Neural cell (in vitro differentiated cells): ENCODE data around the gene LRIF1.

Experiments used
- EP300 ChIP-seq: fragments of 450-650 bp; conservative IDR thresholded peaks from 2 replicates; pipeline ENCODE4 v1.6.1; 2014; ENCODE audit warnings: antibody characterized with exemption, mild to moderate bottlenecking, moderate library complexity; ENCODE audit not compliant: poor library complexity, severe bottlenecking
- EZH2 ChIP-seq: fragments of 200-600, 300-800 bp; shearing (Covaris generic), sonication (generic); IDR thresholded peaks from 2 replicates; pipeline ENCODE4 v1.6.1; 2014; ENCODE audit warnings: antibody characterized with exemption, low read length, borderline replicate concordance, mild to moderate bottlenecking; ENCODE audit not compliant: insufficient read depth, poor library complexity, severe bottlenecking
- MXI1 ChIP-seq: fragments of 450-650 bp; conservative IDR thresholded peaks from 2 replicates; pipeline ENCODE4 v1.6.1; 2014; ENCODE audit warnings: antibody characterized with exemption, mild to moderate bottlenecking; ENCODE audit not compliant: poor library complexity, severe bottlenecking
- POLR2AphosphoS5 ChIP-seq: IDR thresholded peaks from 2 replicates; pipeline ENCODE4 v1.6.1; 2012
- RAD21 ChIP-seq: fragments of 450-650 bp; conservative IDR thresholded peaks from 2 replicates; pipeline ENCODE4 v1.6.1; 2014; ENCODE audit warnings: antibody characterized with exemption, mild to moderate bottlenecking, moderate library complexity
- SMC3 ChIP-seq: fragments of 450-650 bp; conservative IDR thresholded peaks from 2 replicates; pipeline ENCODE4 v1.6.1; 2014; ENCODE audit warnings: antibody characterized with exemption, mild to moderate bottlenecking, moderate library complexity; ENCODE audit not compliant: poor library complexity
- TAF1 ChIP-seq: IDR thresholded peaks from 2 replicates; pipeline ENCODE4 v1.6.1; 2012; ENCODE audit warnings: low read depth
- TF ChIP-seq, protein P1 (sequence below): fragments of 450-650 bp; IDR thresholded peaks from 2 replicates; pipeline ENCODE4 v1.5.1; 2014; ENCODE audit warnings: antibody characterized with exemption, mild to moderate bottlenecking, moderate library complexity; ENCODE audit not compliant: poor library complexity, severe bottlenecking
- TF ChIP-seq, protein P2 (sequence below): IDR thresholded peaks from 2 replicates; pipeline ENCODE4 v1.6.1; 2012; ENCODE audit warnings: borderline replicate concordance

DNA sequence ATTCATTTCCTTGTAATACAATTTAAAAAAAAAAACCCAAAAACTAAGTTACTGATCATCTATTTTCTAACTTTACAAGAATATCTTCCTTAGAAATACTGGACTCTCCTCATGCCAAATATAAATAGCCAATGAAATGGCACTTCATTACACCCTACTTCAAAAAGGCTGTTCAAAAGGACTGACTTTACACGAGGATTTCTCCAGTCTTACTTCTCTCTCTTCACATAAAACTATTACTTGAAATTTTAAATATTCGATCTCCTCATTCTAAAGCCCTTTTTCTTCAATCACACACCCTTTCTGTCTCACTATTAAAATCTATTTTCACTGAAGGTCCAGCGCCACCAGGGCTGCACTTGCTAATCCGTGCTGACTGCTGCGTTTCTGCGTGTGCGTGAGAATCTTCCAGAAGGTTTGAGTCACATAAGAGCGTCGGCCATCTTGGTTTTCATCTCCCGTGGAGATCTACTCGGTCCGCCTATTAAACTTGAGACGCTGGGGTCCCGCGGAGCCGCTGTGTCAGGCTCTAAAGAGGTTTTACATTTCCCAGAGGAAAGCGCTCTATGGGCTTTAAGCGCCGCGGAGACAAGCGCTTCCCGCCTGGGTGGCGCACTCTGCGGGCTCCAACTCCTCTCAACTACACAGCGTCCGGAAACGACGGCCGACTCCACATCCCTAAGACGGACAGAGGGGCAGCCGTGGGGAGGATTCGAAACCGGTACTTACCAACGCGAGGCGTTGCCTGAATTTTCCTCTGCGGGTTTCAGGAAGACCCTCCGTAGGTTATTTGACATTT, 631 bp downstream of the LRIF1 start:
- TF ChIP-seq, protein P1, sequence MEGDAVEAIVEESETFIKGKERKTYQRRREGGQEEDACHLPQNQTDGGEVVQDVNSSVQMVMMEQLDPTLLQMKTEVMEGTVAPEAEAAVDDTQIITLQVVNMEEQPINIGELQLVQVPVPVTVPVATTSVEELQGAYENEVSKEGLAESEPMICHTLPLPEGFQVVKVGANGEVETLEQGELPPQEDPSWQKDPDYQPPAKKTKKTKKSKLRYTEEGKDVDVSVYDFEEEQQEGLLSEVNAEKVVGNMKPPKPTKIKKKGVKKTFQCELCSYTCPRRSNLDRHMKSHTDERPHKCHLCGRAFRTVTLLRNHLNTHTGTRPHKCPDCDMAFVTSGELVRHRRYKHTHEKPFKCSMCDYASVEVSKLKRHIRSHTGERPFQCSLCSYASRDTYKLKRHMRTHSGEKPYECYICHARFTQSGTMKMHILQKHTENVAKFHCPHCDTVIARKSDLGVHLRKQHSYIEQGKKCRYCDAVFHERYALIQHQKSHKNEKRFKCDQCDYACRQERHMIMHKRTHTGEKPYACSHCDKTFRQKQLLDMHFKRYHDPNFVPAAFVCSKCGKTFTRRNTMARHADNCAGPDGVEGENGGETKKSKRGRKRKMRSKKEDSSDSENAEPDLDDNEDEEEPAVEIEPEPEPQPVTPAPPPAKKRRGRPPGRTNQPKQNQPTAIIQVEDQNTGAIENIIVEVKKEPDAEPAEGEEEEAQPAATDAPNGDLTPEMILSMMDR: no peak
- TF ChIP-seq POLR2AphosphoS5 (no peak), TAF1 (no peak), MXI1 (no peak), EZH2 (no peak), EP300 (no peak), RAD21 (no peak), SMC3 (no peak)
- TF ChIP-seq, protein P2, sequence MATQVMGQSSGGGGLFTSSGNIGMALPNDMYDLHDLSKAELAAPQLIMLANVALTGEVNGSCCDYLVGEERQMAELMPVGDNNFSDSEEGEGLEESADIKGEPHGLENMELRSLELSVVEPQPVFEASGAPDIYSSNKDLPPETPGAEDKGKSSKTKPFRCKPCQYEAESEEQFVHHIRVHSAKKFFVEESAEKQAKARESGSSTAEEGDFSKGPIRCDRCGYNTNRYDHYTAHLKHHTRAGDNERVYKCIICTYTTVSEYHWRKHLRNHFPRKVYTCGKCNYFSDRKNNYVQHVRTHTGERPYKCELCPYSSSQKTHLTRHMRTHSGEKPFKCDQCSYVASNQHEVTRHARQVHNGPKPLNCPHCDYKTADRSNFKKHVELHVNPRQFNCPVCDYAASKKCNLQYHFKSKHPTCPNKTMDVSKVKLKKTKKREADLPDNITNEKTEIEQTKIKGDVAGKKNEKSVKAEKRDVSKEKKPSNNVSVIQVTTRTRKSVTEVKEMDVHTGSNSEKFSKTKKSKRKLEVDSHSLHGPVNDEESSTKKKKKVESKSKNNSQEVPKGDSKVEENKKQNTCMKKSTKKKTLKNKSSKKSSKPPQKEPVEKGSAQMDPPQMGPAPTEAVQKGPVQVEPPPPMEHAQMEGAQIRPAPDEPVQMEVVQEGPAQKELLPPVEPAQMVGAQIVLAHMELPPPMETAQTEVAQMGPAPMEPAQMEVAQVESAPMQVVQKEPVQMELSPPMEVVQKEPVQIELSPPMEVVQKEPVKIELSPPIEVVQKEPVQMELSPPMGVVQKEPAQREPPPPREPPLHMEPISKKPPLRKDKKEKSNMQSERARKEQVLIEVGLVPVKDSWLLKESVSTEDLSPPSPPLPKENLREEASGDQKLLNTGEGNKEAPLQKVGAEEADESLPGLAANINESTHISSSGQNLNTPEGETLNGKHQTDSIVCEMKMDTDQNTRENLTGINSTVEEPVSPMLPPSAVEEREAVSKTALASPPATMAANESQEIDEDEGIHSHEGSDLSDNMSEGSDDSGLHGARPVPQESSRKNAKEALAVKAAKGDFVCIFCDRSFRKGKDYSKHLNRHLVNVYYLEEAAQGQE: no peak
